Progenitor cell of endocrine pancreas (in vitro differentiated cells): ENCODE results near the gene GSTO1. TPM values are rescaled to one million over a fixed set of nuclear protein-coding genes. Genes with fewer than 3 reads are reported as not detected.

Experiments
- DNase-seq: peaks from one replicate; pipeline ENCODE4 v3.0.0; 2021; ENCODE audit warnings: low spot score; ENCODE audit not compliant: unreplicated experiment
- H3K27ac Mint-ChIP-seq: 2 replicates; pipeline ENCODE4 v1.8.0; 2021; ENCODE audit warnings: mild to moderate bottlenecking, moderate library complexity, mixed read lengths
- H3K27me3 Mint-ChIP-seq: 2 replicates; pipeline ENCODE4 v1.8.0; 2021; ENCODE audit warnings: mixed read lengths
- H3K36me3 Mint-ChIP-seq: 2 replicates; pipeline ENCODE4 v1.8.0; 2022; ENCODE audit warnings: mixed read lengths; ENCODE audit not compliant: insufficient read depth
- H3K4me1 Mint-ChIP-seq: 2 replicates; pipeline ENCODE4 v1.8.0; 2021; ENCODE audit warnings: low read depth, mixed read lengths
- H3K4me3 Mint-ChIP-seq: 2 replicates; pipeline ENCODE4 v1.8.0; 2021; ENCODE audit warnings: low read depth, mild to moderate bottlenecking, moderate library complexity, mixed read lengths
- H3K9me3 Mint-ChIP-seq: 2 replicates; pipeline ENCODE4 v1.8.0; 2021; ENCODE audit warnings: low read depth, mixed read lengths
- total RNA-seq: library from RNA; stranded (reverse); gene quantifications from 2 replicates; pipeline ENCODE4 v1.2.1, GENCODE V29; 2021
- TF ChIP-seq, protein P1 (sequence below): fragments of 200-600 bp; sonication (generic); IDR thresholded peaks from one replicate; pipeline ENCODE4 v1.5.0; 2021; ENCODE audit warnings: antibody characterized with exemption, mild to moderate bottlenecking; ENCODE audit not compliant: unreplicated experiment

Gene GSTO1
- total RNA-seq, 1 donor from 2014 or later, result 107 TPM

- Mint-ChIP-seq H3K4me3 (no peak overlapping the region), H3K4me1 (no peaks in the 10 kb centered on the region), H3K27ac (no peak overlapping the region), H3K36me3 (no peaks in the 10 kb centered on the region), H3K27me3 (peaks cover 11% of the 10 kb centered on the region), H3K9me3 (no peaks in the 10 kb centered on the region)
- TF ChIP-seq, protein P1, sequence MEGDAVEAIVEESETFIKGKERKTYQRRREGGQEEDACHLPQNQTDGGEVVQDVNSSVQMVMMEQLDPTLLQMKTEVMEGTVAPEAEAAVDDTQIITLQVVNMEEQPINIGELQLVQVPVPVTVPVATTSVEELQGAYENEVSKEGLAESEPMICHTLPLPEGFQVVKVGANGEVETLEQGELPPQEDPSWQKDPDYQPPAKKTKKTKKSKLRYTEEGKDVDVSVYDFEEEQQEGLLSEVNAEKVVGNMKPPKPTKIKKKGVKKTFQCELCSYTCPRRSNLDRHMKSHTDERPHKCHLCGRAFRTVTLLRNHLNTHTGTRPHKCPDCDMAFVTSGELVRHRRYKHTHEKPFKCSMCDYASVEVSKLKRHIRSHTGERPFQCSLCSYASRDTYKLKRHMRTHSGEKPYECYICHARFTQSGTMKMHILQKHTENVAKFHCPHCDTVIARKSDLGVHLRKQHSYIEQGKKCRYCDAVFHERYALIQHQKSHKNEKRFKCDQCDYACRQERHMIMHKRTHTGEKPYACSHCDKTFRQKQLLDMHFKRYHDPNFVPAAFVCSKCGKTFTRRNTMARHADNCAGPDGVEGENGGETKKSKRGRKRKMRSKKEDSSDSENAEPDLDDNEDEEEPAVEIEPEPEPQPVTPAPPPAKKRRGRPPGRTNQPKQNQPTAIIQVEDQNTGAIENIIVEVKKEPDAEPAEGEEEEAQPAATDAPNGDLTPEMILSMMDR, result no peak
- no peak for DNase-seq
These were observed 32.2 kb downstream of the GSTO1 start for GRCh38 chr10:104286939-104287338.

- Mint-ChIP-seq H3K4me1 (no peaks in the 10 kb centered on the region), H3K27me3 (peaks cover 14% of the 10 kb centered on the region), H3K27ac (no peak overlapping the region), H3K36me3 (no peaks in the 10 kb centered on the region), H3K9me3 (no peaks in the 10 kb centered on the region), H3K4me3 (no peak overlapping the region)
- TF ChIP-seq, protein P1, result no peak
- DNase-seq, result no peak
These were observed 33.7 kb downstream of the GSTO1 start for GRCh38 chr10:104288355-104288754.

DNA sequence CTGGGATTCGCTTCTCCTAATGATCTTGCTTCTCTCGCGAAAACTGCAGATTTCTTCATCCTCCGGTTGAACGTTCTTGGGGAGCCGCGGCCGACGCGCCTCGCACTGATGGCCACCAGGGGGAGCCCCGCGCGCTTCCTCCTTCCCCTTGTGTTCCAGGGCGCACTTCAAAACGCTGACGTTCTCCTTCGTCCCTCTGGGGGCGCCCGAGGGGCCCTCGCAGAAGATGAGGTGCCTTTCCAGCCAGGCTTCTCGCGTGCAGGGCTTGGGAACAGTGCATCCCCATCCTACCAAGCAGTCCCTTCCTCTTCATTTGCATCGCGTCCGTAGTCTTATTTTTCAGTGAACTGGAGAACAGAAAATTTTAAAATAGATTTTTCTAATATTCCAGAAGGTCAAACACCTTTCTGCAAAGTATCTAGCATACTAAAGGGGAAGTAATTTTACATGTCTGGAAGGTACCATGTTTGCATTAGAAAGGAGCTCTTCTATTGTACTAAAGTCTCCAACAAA, 36.8 kb downstream of the GSTO1 start:
- Mint-ChIP-seq H3K4me3 (no peak overlapping the region), H3K36me3 (no peaks in the 10 kb centered on the region), H3K27me3 (peaks cover 14% of the 10 kb centered on the region), H3K27ac (no peak overlapping the region), H3K4me1 (no peaks in the 10 kb centered on the region), H3K9me3 (no peaks in the 10 kb centered on the region)
- TF ChIP-seq, protein P1, result peak; percentile 100
- DNase-seq, result peak; percentile 83

GRCh38 chr10:104293011-104293410, 38.3 kb downstream of the GSTO1 start:
- TF ChIP-seq, protein P1, result no peak
- DNase-seq, result no peak
- H3K9me3 Mint-ChIP-seq, result no peaks in the 10 kb centered on the region
- H3K4me3 Mint-ChIP-seq, result no peak overlapping the region
- no peaks in the 10 kb centered on the region for H3K4me1 Mint-ChIP-seq
- H3K36me3 Mint-ChIP-seq, result no peaks in the 10 kb centered on the region
- H3K27me3 Mint-ChIP-seq, result peaks cover 14% of the 10 kb centered on the region
- no peak overlapping the region for H3K27ac Mint-ChIP-seq

GRCh38 chr10:104293781-104294321, 39.2 kb downstream of the GSTO1 start:
- no peak for DNase-seq
- H3K27ac Mint-ChIP-seq, result no peak overlapping the region
- H3K4me1 Mint-ChIP-seq, result no peaks in the 10 kb centered on the region
- no peaks in the 10 kb centered on the region for H3K9me3 Mint-ChIP-seq
- no peaks in the 10 kb centered on the region for H3K36me3 Mint-ChIP-seq
- peaks cover 14% of the 10 kb centered on the region for H3K27me3 Mint-ChIP-seq
- H3K4me3 Mint-ChIP-seq, result no peak overlapping the region
- TF ChIP-seq, protein P1, result no peak
